DOHH2 (cell line): Measurements from ENCODE around the gene RSL1D1.

Experiments
- H3F3A ChIP-seq: fragments of 200-600 bp; sonication (generic), shearing (Covaris generic); 2 replicates; pipeline ENCODE4 v1.6.0; 2016; ENCODE audit warnings: antibody characterized with exemption, mild to moderate bottlenecking; ENCODE audit not compliant: control insufficient read depth, insufficient read depth
- H3K27ac ChIP-seq: fragments of 200-600 bp; sonication (generic); 2 replicates; pipeline ENCODE4 v1.5.1; 2014; ENCODE audit warnings: low read depth, mild to moderate bottlenecking, low read length, moderate library complexity
- H3K27me3 ChIP-seq: fragments of 200-600 bp; sonication (generic); 2 replicates; pipeline ENCODE4 v1.6.1; 2014; ENCODE audit warnings: mild to moderate bottlenecking, low read length, mixed read lengths; ENCODE audit not compliant: control insufficient read depth
- H3K36me3 ChIP-seq: fragments of 200-600 bp; sonication (generic); 2 replicates; pipeline ENCODE4 v1.6.1; 2014; ENCODE audit warnings: mild to moderate bottlenecking, low read length, moderate library complexity, mixed read lengths; ENCODE audit not compliant: control insufficient read depth
- H3K4me1 ChIP-seq: fragments of 200-600 bp; sonication (generic); 2 replicates; pipeline ENCODE4 v1.6.1; 2014; ENCODE audit warnings: mild to moderate bottlenecking, low read length, mixed read lengths; ENCODE audit not compliant: control insufficient read depth
- H3K4me2 ChIP-seq: fragments of 200-600 bp; sonication (generic); 2 replicates; pipeline ENCODE4 v1.6.0; 2014; ENCODE audit warnings: mild to moderate bottlenecking, low read length, moderate library complexity
- H3K4me3 ChIP-seq: fragments of 200-600 bp; sonication (generic); 2 replicates; pipeline ENCODE4 v1.5.1; 2014; ENCODE audit warnings: mild to moderate bottlenecking, low read length, mixed read lengths
- H3K79me2 ChIP-seq: fragments of 200-600 bp; sonication (generic); 2 replicates; pipeline ENCODE4 v1.6.1; 2014; ENCODE audit warnings: mild to moderate bottlenecking, low read length, mixed read lengths; ENCODE audit not compliant: control insufficient read depth
- H3K9me2 ChIP-seq: fragments of 200-600 bp; sonication (generic); replicated peaks from 2 replicates; pipeline ENCODE4 v1.6.1; 2014; ENCODE audit warnings: mild to moderate bottlenecking, low read length, mixed read lengths; ENCODE audit not compliant: control insufficient read depth
- H3K9me3 ChIP-seq: fragments of 200-600 bp; sonication (generic); 2 replicates; pipeline ENCODE4 v1.6.1; 2014; ENCODE audit warnings: antibody characterized with exemption, low read length, mixed read lengths; ENCODE audit not compliant: control insufficient read depth, insufficient read depth
- H4K20me1 ChIP-seq: fragments of 200-600 bp; sonication (generic); 2 replicates; pipeline ENCODE4 v1.6.0; 2014; ENCODE audit warnings: low read depth, mild to moderate bottlenecking, antibody characterized with exemption, low read length, moderate library complexity; ENCODE audit not compliant: control insufficient read depth, insufficient read depth
- EZH2phosphoT487 ChIP-seq: fragments of 200-600 bp; sonication (generic); IDR thresholded peaks from 2 replicates; pipeline ENCODE4 v1.6.1; 2017; ENCODE audit warnings: borderline replicate concordance, mild to moderate bottlenecking, antibody characterized with exemption, low read length, moderate library complexity, mixed read lengths
- TF ChIP-seq, protein P1 (sequence below): fragments of 200-600 bp; sonication (generic); IDR thresholded peaks from one replicate; pipeline ENCODE4 v1.5.1; 2014; ENCODE audit warnings: antibody characterized with exemption, mild to moderate bottlenecking, low read depth, low read length; ENCODE audit not compliant: poor library complexity, severe bottlenecking

RSL1D1 gene

DNA sequence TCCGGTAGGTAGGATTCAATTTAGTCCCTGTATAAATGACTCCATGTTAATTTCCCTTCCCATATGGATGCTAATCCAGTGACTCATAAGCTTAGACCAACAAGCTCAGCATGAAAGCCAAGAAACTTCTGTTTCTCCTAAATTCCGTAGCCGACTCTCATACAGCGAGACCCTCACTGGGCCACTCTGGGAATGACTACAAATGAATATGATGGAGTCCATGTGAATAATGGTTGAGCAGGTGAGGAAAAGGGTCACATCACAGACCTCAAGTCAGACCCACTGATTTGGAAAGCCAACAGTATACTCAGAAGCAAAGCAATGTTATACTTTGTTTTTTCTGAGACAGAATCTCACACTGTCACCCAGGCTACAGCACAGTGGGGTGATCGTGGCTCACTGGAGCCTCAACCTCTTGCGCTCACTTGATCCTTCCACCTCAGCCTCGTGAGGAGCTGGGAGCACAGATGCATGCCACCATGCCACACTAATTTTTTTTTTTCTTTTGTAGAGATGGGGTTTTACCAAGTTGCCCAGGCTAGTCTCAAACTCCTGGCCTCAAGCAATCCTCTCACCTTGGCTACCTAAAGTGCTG is 14.6 kb downstream of the RSL1D1 start:
- Histone ChIP-seq H3K27me3 (no peaks in the 10 kb centered on the region), H3K79me2 (no peaks in the 10 kb centered on the region), H3K9me2 (no peaks in the 10 kb centered on the region), H4K20me1 (0 out of 2 replicates have a peak, but pooled peaks cover 3% of the 10 kb centered on the region), H3K4me1 (no peaks in the 10 kb centered on the region), H3K27ac (no peak overlapping the region), H3F3A (peaks cover 30% of the 10 kb centered on the region), H3K4me3 (no peak overlapping the region), H3K4me2 (no peak overlapping the region), H3K9me3 (no peaks in the 10 kb centered on the region), H3K36me3 (peaks cover 63% of the 10 kb centered on the region)
- no peak for TF ChIP-seq EZH2phosphoT487
- TF ChIP-seq, protein P1, sequence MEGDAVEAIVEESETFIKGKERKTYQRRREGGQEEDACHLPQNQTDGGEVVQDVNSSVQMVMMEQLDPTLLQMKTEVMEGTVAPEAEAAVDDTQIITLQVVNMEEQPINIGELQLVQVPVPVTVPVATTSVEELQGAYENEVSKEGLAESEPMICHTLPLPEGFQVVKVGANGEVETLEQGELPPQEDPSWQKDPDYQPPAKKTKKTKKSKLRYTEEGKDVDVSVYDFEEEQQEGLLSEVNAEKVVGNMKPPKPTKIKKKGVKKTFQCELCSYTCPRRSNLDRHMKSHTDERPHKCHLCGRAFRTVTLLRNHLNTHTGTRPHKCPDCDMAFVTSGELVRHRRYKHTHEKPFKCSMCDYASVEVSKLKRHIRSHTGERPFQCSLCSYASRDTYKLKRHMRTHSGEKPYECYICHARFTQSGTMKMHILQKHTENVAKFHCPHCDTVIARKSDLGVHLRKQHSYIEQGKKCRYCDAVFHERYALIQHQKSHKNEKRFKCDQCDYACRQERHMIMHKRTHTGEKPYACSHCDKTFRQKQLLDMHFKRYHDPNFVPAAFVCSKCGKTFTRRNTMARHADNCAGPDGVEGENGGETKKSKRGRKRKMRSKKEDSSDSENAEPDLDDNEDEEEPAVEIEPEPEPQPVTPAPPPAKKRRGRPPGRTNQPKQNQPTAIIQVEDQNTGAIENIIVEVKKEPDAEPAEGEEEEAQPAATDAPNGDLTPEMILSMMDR = no peak

DNA sequence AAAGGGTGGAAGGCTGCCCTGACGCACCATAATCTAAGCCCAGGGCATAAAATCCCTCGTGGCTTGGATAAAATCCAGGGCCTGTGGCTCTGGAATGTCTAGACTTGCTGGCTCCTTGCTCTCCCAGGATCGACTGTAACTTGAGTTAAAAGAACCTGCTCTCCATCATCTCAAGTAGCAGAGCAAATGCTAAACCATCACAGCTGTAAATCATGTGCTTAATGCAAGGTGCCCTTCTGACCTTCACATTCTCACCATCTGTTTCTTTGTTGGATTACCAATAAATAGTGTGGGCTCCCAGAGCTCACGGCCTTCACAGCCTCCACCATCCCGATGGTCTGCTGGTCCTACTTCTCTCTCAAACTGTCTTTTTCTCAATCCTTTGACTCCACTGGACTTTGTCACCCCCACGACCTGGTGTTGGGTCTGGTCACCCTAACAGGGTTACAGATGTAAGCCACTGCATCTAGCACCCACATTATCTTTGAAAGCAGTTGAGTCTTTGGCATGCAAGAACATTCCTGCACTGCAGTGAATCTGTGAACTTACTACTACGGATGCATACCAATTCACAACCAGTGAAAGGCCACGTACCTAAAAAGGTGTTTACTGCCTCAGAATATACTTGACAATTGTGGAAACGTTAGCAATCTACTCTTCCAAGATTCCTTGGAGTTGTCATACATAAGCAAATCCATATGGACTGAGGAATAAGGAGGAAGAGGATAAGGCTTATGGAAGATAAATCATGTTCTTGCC is 15.3 kb downstream of the RSL1D1 start:
- Histone ChIP-seq H3K4me1 (no peaks in the 10 kb centered on the region), H3F3A (peaks cover 30% of the 10 kb centered on the region), H3K4me3 (no peak overlapping the region), H4K20me1 (0 out of 2 replicates have a peak, but pooled peaks cover 3% of the 10 kb centered on the region), H3K27me3 (no peaks in the 10 kb centered on the region), H3K4me2 (no peak overlapping the region), H3K9me2 (no peaks in the 10 kb centered on the region), H3K27ac (no peak overlapping the region), H3K36me3 (peaks cover 56% of the 10 kb centered on the region), H3K9me3 (no peaks in the 10 kb centered on the region), H3K79me2 (no peaks in the 10 kb centered on the region)
- no peak for TF ChIP-seq EZH2phosphoT487
- TF ChIP-seq, protein P1 = no peak

DNA sequence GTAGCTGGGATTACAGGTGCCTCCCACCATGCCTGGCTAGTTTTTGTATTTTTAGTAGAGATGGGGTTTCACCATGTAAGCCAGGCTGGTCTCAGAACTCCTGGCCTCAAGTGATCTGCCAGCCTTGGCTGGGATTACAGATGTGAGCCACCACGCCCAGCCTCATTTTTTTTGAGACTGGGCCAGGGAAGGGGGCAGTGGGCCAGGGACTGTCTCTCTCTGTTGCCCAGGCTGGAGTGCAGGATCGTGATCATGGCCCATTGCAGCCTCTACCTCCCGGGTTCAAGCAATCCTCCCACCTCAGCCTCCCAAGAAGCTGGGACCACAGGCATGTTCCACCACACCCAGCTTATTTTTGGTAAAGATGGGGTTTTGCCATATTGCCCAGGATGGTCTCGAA is 16.0 kb downstream of the RSL1D1 start:
- Histone ChIP-seq H3K4me1 (no peaks in the 10 kb centered on the region), H4K20me1 (0 out of 2 replicates have a peak, but pooled peaks cover 3% of the 10 kb centered on the region), H3K4me3 (no peak overlapping the region), H3F3A (peaks cover 30% of the 10 kb centered on the region), H3K9me2 (no peaks in the 10 kb centered on the region), H3K79me2 (no peaks in the 10 kb centered on the region), H3K4me2 (no peak overlapping the region), H3K9me3 (no peaks in the 10 kb centered on the region), H3K27ac (no peak overlapping the region), H3K36me3 (peaks cover 49% of the 10 kb centered on the region), H3K27me3 (no peaks in the 10 kb centered on the region)
- TF ChIP-seq, protein P1 = no peak
- TF ChIP-seq EZH2phosphoT487 = no peak
